CD14-positive monocyte (primary cell): ENCODE data around the gene NRXN3. TPM values are rescaled to one million over a fixed set of nuclear protein-coding genes. Genes with fewer than 3 reads are reported as not detected.

Source experiments
- DNase-seq, 3 donors: peaks; one replicate each; pipeline ENCODE4 v3.0.0-alpha.2; 2011 to 2022
- H2AFZ ChIP-seq: 2 replicates; pipeline ENCODE4 v1.6.0; 2012; ENCODE audit warnings: mild to moderate bottlenecking, low read depth, low read length, inconsistent platforms; ENCODE audit not compliant: insufficient read depth, poor library complexity, severe bottlenecking
- H3K27ac ChIP-seq, 2 donors: 1 replicate in 1 of 2; 2 replicates in 1 of 2; pipeline ENCODE4 v1.5.1; 2012 to 2013; ENCODE audit warnings: low read length in 2 of 2, control low read depth in 1 of 2, inconsistent platforms in 1 of 2, low read depth in 1 of 2, mild to moderate bottlenecking in 1 of 2
- H3K27me3 ChIP-seq, 2 donors: one replicate each; pipeline versions ENCODE4 v1.6.0 to v1.6.1; 2011 to 2013; ENCODE audit warnings: low read length in 2 of 2; ENCODE audit not compliant: control insufficient read depth in 2 of 2, insufficient read depth in 2 of 2
- H3K36me3 ChIP-seq, 2 donors: replicated peaks in 1 of 2; 1 replicate in 1 of 2; 2 replicates in 1 of 2; pipeline versions ENCODE4 v1.5.1 to v1.6.1; 2012 to 2013; ENCODE audit warnings: low read length in 2 of 2, control low read depth in 1 of 2, inconsistent platforms in 1 of 2, mild to moderate bottlenecking in 1 of 2; ENCODE audit not compliant: insufficient read depth in 2 of 2, control insufficient read depth in 1 of 2
- H3K4me1 ChIP-seq, 2 donors: 1 replicate in 1 of 2; 2 replicates in 1 of 2; pipeline versions ENCODE4 v1.5.1 to v1.6.1; 2012 to 2013; ENCODE audit warnings: low read length in 2 of 2, control low read depth in 1 of 2, inconsistent platforms in 1 of 2, mild to moderate bottlenecking in 1 of 2, moderate library complexity in 1 of 2; ENCODE audit not compliant: insufficient read depth in 2 of 2, control insufficient read depth in 1 of 2
- H3K4me2 ChIP-seq: replicated peaks from 2 replicates; pipeline ENCODE3; 2012; ENCODE audit warnings: low read length, moderate library complexity, mild to moderate bottlenecking; ENCODE audit not compliant: poor library complexity, severe bottlenecking; ENCODE audit errors: extremely low read depth
- H3K4me3 ChIP-seq, 3 experiments: fragments of 200-600 bp in 1 of 3; sonication (generic) in 1 of 3; replicated peaks in 1 of 3; 1 replicate in 2 of 3; 2 replicates in 1 of 3; pipeline ENCODE4 v1.5.1; 2011 to 2013; ENCODE audit warnings: low read length in 3 of 3, mild to moderate bottlenecking in 3 of 3, control low read depth in 2 of 3, low read depth in 2 of 3, inconsistent platforms in 1 of 3, moderate library complexity in 1 of 3
- H3K79me2 ChIP-seq: 2 replicates; pipeline ENCODE4 v1.6.0; 2012; ENCODE audit warnings: mild to moderate bottlenecking, control low read depth, inconsistent platforms, low read length, moderate library complexity; ENCODE audit not compliant: insufficient read depth
- H3K9ac ChIP-seq: 2 replicates; pipeline ENCODE4 v1.6.0; 2017; ENCODE audit warnings: low read length, mild to moderate bottlenecking; ENCODE audit not compliant: insufficient read depth, poor library complexity, severe bottlenecking
- H3K9me3 ChIP-seq, 2 donors: replicated peaks in 1 of 2; 1 replicate in 1 of 2; 2 replicates in 1 of 2; pipeline versions ENCODE4 v1.5.1 to v1.6.1; 2012 to 2013; ENCODE audit warnings: low read length in 2 of 2, control low read depth in 1 of 2; ENCODE audit not compliant: control insufficient read depth in 1 of 2, insufficient read depth in 1 of 2
- H4K20me1 ChIP-seq: 2 replicates; pipeline ENCODE4 v1.6.0; 2012; ENCODE audit warnings: mild to moderate bottlenecking, low read length, control low read depth, moderate library complexity; ENCODE audit not compliant: insufficient read depth
- H3K27ac Mint-ChIP-seq, 7 donors: one replicate each; pipeline ENCODE4 v1.8.0; 2020; ENCODE audit warnings: mild to moderate bottlenecking in 7 of 7, mixed read lengths in 7 of 7, moderate library complexity in 6 of 7, inconsistent platforms in 2 of 7
- H3K27me3 Mint-ChIP-seq, 3 donors: one replicate each; pipeline ENCODE4 v1.8.0; 2021 to 2022; ENCODE audit warnings: low read depth in 3 of 3, mild to moderate bottlenecking in 3 of 3, mixed read lengths in 3 of 3, moderate library complexity in 3 of 3, inconsistent platforms in 1 of 3
- H3K36me3 Mint-ChIP-seq, 2 donors: one replicate each; pipeline ENCODE4 v1.8.0; 2020; ENCODE audit warnings: mixed read lengths in 2 of 2, inconsistent platforms in 1 of 2, mild to moderate bottlenecking in 1 of 2
- H3K4me1 Mint-ChIP-seq: one replicate; pipeline ENCODE4 v1.8.0; 2020; ENCODE audit warnings: mild to moderate bottlenecking, mixed read lengths
- H3K4me3 Mint-ChIP-seq, 2 donors: one replicate each; pipeline ENCODE4 v1.8.0; 2020; ENCODE audit warnings: mild to moderate bottlenecking in 2 of 2, mixed read lengths in 2 of 2, moderate library complexity in 1 of 2
- H3K9me3 Mint-ChIP-seq, 7 donors: one replicate each; pipeline ENCODE4 v1.8.0; 2020 to 2022; ENCODE audit warnings: mixed read lengths in 7 of 7, mild to moderate bottlenecking in 6 of 7, moderate library complexity in 6 of 7, inconsistent platforms in 2 of 7
- CTCF ChIP-seq: fragments of 200-600 bp; IDR thresholded peaks from one replicate; pipeline ENCODE4 v1.8.0; 2022; ENCODE audit warnings: antibody characterized with exemption, mild to moderate bottlenecking
- WGBS: methylation state at CpG from one replicate; pipeline ENCODE4 v1.1.5; 2013; ENCODE audit warnings: missing lambda C conversion rate; ENCODE audit not compliant: insufficient coverage; 5-methylcytosine and 5-hydroxymethylcytosine counted together
- intact Hi-C, 2 donors: fragments of 100-400 bp; cut with micrococcal nuclease; formaldehyde crosslinking; loops; one replicate each; pipeline versions ENCODE4 v1.15.0 to v1.15.1; 2023
- polyA plus RNA-seq, 3 donors: library from polyadenylated mRNA; depleted of rRNA in 1 of 3; unstranded in 2 of 3; stranded (reverse) in 1 of 3; fragments of 300-500 nt in 2 of 3; fragments of >200 nt in 1 of 3; fragmentation: Illumina TruSeq in 2 of 3; gene quantifications; 1 replicate in 2 of 3; 2 replicates in 1 of 3; pipeline ENCODE4 v1.2.3, GENCODE V29; 2012 to 2021

Gene NRXN3
- polyA plus RNA-seq, 3 donors, result not detected

GRCh38 chr14:78403278-78403815, 233.2 kb downstream of the NRXN3 start:
- DNase-seq, result no peak
- Histone ChIP-seq H3K9ac (no peak overlapping the region), H3K36me3 (no peaks in the 10 kb centered on the region), H3K79me2 (no peaks in the 10 kb centered on the region), H3K27ac (no peak overlapping the region), H3K27me3 (peaks cover 0 to 4% of the 10 kb centered on the region in 2 donors), H3K9me3 (no peaks in the 10 kb centered on the region), H2AFZ (no peak overlapping the region), H3K4me2 (no peak overlapping the region), H3K4me3 (no peak overlapping the region), H3K4me1 (no peaks in the 10 kb centered on the region), H4K20me1 (no peaks in the 10 kb centered on the region)
- Mint-ChIP-seq H3K9me3 (peaks cover 0 to 1% (median 0%) of the 10 kb centered on the region in 7 donors), H3K4me3 (no peak overlapping the region), H3K27ac (no peak overlapping the region), H3K36me3 (no peaks in the 10 kb centered on the region), H3K27me3 (peaks cover 2 to 9% (median 2%) of the 10 kb centered on the region in 3 donors), H3K4me1 (no peaks in the 10 kb centered on the region)
- WGBS, result 30% methylated on average over 7 of the region's 8 CpGs
- intact Hi-C loops, result no loop called here
- no peak for TF ChIP-seq CTCF

- no peak overlapping the region for H3K4me2 ChIP-seq
- 95% methylated on average over 3 of the region's 6 CpGs for WGBS
- no peaks in the 10 kb centered on the region for H3K36me3 ChIP-seq
- H3K27me3 Mint-ChIP-seq, result peaks cover 2 to 9% (median 2%) of the 10 kb centered on the region in 3 donors
- no peak overlapping the region for H2AFZ ChIP-seq
- peaks cover 0 to 1% (median 0%) of the 10 kb centered on the region in 7 donors for H3K9me3 Mint-ChIP-seq
- H3K27ac ChIP-seq, result no peak overlapping the region
- no peak overlapping the region for H3K9ac ChIP-seq
- TF ChIP-seq CTCF, result no peak
- no peaks in the 10 kb centered on the region for H3K4me1 Mint-ChIP-seq
- no peak for DNase-seq
- H3K36me3 Mint-ChIP-seq, result no peaks in the 10 kb centered on the region
- H3K27ac Mint-ChIP-seq, result no peak overlapping the region
- intact Hi-C loops, result no loop called here
- no peaks in the 10 kb centered on the region for H3K79me2 ChIP-seq
- H3K4me3 ChIP-seq, result no peak overlapping the region
- H3K27me3 ChIP-seq, result peaks cover 0 to 4% of the 10 kb centered on the region in 2 donors
- no peaks in the 10 kb centered on the region for H4K20me1 ChIP-seq
- H3K4me1 ChIP-seq, result no peaks in the 10 kb centered on the region
- H3K4me3 Mint-ChIP-seq, result no peak overlapping the region
- H3K9me3 ChIP-seq, result no peaks in the 10 kb centered on the region
Observed at GRCh38 chr14:78405079-78405856, 235.1 kb downstream of the NRXN3 start.
